Measurements from ENCODE around the gene ATOH7. TPM values are rescaled to one million over a fixed set of nuclear protein-coding genes. Genes with fewer than 3 reads are reported as not detected.

ATOH7 gene
- total and polyA plus RNA-seq, 4 donors, result 0.39 to 0.99 (median 0.92) TPM; not detected in 1

GRCh38 chr10:68239069-68239468, 7.2 kb upstream of the ATOH7 start:
- Histone ChIP-seq H3K9me3 (ENCODE audit: control insufficient read depth, insufficient read depth, low read length) (no peaks in the 10 kb centered on the region), H3K4me1 (ENCODE audit: control insufficient read depth, insufficient read depth, low read length) (peaks cover 4% of the 10 kb centered on the region), H3K4me3 (ENCODE audit: low read depth, low read length) (no peak overlapping the region), H3K27me3 (ENCODE audit: control insufficient read depth, insufficient read depth, low read length) (no peaks in the 10 kb centered on the region), H3K27ac (ENCODE audit: low read depth, low read length) (no peak overlapping the region), H3K36me3 (ENCODE audit: control insufficient read depth, insufficient read depth, low read length) (no peaks in the 10 kb centered on the region)
- 95% methylated on average over 2 of the region's 5 CpGs for WGBS (ENCODE audit: insufficient coverage)
- no peak for DNase-seq (ENCODE audit: low read depth in 4 of 6, low spot score in 6 of 6)

- H3K9me3 ChIP-seq (ENCODE audit: control insufficient read depth, insufficient read depth, low read length), result no peaks in the 10 kb centered on the region
- 94% methylated on average over 6 of the region's 6 CpGs for WGBS (ENCODE audit: insufficient coverage)
- no peaks in the 10 kb centered on the region for H3K27me3 ChIP-seq (ENCODE audit: control insufficient read depth, insufficient read depth, low read length)
- H3K4me3 ChIP-seq (ENCODE audit: low read depth, low read length), result no peak overlapping the region
- no peak overlapping the region for H3K27ac ChIP-seq (ENCODE audit: low read depth, low read length)
- no peak for DNase-seq (ENCODE audit: low read depth in 4 of 6, low spot score in 6 of 6)
- H3K36me3 ChIP-seq (ENCODE audit: control insufficient read depth, insufficient read depth, low read length), result no peaks in the 10 kb centered on the region
- H3K4me1 ChIP-seq (ENCODE audit: control insufficient read depth, insufficient read depth, low read length), result peaks cover 4% of the 10 kb centered on the region
Measured at GRCh38 chr10:68238371-68238770, 6.5 kb upstream of the ATOH7 start.

- DNase-seq (ENCODE audit: low read depth in 4 of 6, low spot score in 6 of 6), result no peak
- no peak overlapping the region for H3K27ac ChIP-seq (ENCODE audit: low read depth, low read length)
- no peaks in the 10 kb centered on the region for H3K9me3 ChIP-seq (ENCODE audit: control insufficient read depth, insufficient read depth, low read length)
- peaks cover 5% of the 10 kb centered on the region for H3K4me1 ChIP-seq (ENCODE audit: control insufficient read depth, insufficient read depth, low read length)
- no peaks in the 10 kb centered on the region for H3K36me3 ChIP-seq (ENCODE audit: control insufficient read depth, insufficient read depth, low read length)
- H3K27me3 ChIP-seq (ENCODE audit: control insufficient read depth, insufficient read depth, low read length), result no peaks in the 10 kb centered on the region
- WGBS (ENCODE audit: insufficient coverage), result 100% methylated on average over 1 of the region's 3 CpGs
- H3K4me3 ChIP-seq (ENCODE audit: low read depth, low read length), result no peak overlapping the region
Measured at GRCh38 chr10:68237173-68237572, 5.3 kb upstream of the ATOH7 start.

- Histone ChIP-seq H3K4me3 (ENCODE audit: low read depth, low read length) (no peak overlapping the region), H3K36me3 (ENCODE audit: control insufficient read depth, insufficient read depth, low read length) (no peaks in the 10 kb centered on the region), H3K9me3 (ENCODE audit: control insufficient read depth, insufficient read depth, low read length) (no peaks in the 10 kb centered on the region), H3K27me3 (ENCODE audit: control insufficient read depth, insufficient read depth, low read length) (no peaks in the 10 kb centered on the region), H3K27ac (ENCODE audit: low read depth, low read length) (no peak overlapping the region), H3K4me1 (ENCODE audit: control insufficient read depth, insufficient read depth, low read length) (peaks cover 12% of the 10 kb centered on the region)
- peak in 1 of 6 donors; percentile 62 for DNase-seq (ENCODE audit: low read depth in 4 of 6, low spot score in 6 of 6)
Measured at GRCh38 chr10:68235581-68235980, 3.7 kb upstream of the ATOH7 start.

GRCh38 chr10:68235111-68235510, 3.2 kb upstream of the ATOH7 start:
- H3K27ac ChIP-seq (ENCODE audit: low read depth, low read length), result no peak overlapping the region
- no peak overlapping the region for H3K4me3 ChIP-seq (ENCODE audit: low read depth, low read length)
- no peaks in the 10 kb centered on the region for H3K36me3 ChIP-seq (ENCODE audit: control insufficient read depth, insufficient read depth, low read length)
- no peaks in the 10 kb centered on the region for H3K27me3 ChIP-seq (ENCODE audit: control insufficient read depth, insufficient read depth, low read length)
- no CpG with 5 or more reads among the region's 2 CpGs for WGBS (ENCODE audit: insufficient coverage)
- no peaks in the 10 kb centered on the region for H3K9me3 ChIP-seq (ENCODE audit: control insufficient read depth, insufficient read depth, low read length)
- DNase-seq (ENCODE audit: low read depth in 4 of 6, low spot score in 6 of 6), result no peak
- H3K4me1 ChIP-seq (ENCODE audit: control insufficient read depth, insufficient read depth, low read length), result peaks cover 12% of the 10 kb centered on the region

GRCh38 chr10:68233046-68233445, 1.1 kb upstream of the ATOH7 start:
- Histone ChIP-seq H3K36me3 (ENCODE audit: control insufficient read depth, insufficient read depth, low read length) (no peaks in the 10 kb centered on the region), H3K9me3 (ENCODE audit: control insufficient read depth, insufficient read depth, low read length) (no peaks in the 10 kb centered on the region), H3K4me1 (ENCODE audit: control insufficient read depth, insufficient read depth, low read length) (peaks cover 7% of the 10 kb centered on the region), H3K27me3 (ENCODE audit: control insufficient read depth, insufficient read depth, low read length) (no peaks in the 10 kb centered on the region), H3K27ac (ENCODE audit: low read depth, low read length) (no peak overlapping the region), H3K4me3 (ENCODE audit: low read depth, low read length) (no peak overlapping the region)
- no CpG with 5 or more reads among the region's 3 CpGs for WGBS (ENCODE audit: insufficient coverage)
- no peak for DNase-seq (ENCODE audit: low read depth in 4 of 6, low spot score in 6 of 6)

GRCh38 chr10:68231106-68231816, 652 bp downstream of the ATOH7 start:
- Histone ChIP-seq H3K36me3 (ENCODE audit: control insufficient read depth, insufficient read depth, low read length) (no peaks in the 10 kb centered on the region), H3K27me3 (ENCODE audit: control insufficient read depth, insufficient read depth, low read length) (no peaks in the 10 kb centered on the region), H3K4me1 (ENCODE audit: control insufficient read depth, insufficient read depth, low read length) (peaks cover 7% of the 10 kb centered on the region), H3K9me3 (ENCODE audit: control insufficient read depth, insufficient read depth, low read length) (no peaks in the 10 kb centered on the region), H3K27ac (ENCODE audit: low read depth, low read length) (peak overlapping the region; percentile 87), H3K4me3 (ENCODE audit: low read depth, low read length) (peak overlapping the region; percentile 83)
- WGBS (ENCODE audit: insufficient coverage), result under 1% methylated on average over 74 of the region's 81 CpGs
- peak; percentile 60 to 94 (median 72) for DNase-seq (ENCODE audit: low read depth in 4 of 6, low spot score in 6 of 6)

GRCh38 chr10:68230268-68230667, 1.6 kb downstream of the ATOH7 start:
- WGBS (ENCODE audit: insufficient coverage), result no CpG with 5 or more reads among the region's 5 CpGs
- H3K9me3 ChIP-seq (ENCODE audit: control insufficient read depth, insufficient read depth, low read length), result no peaks in the 10 kb centered on the region
- H3K36me3 ChIP-seq (ENCODE audit: control insufficient read depth, insufficient read depth, low read length), result no peaks in the 10 kb centered on the region
- H3K27ac ChIP-seq (ENCODE audit: low read depth, low read length), result no peak overlapping the region
- DNase-seq (ENCODE audit: low read depth in 4 of 6, low spot score in 6 of 6), result no peak
- no peaks in the 10 kb centered on the region for H3K27me3 ChIP-seq (ENCODE audit: control insufficient read depth, insufficient read depth, low read length)
- H3K4me1 ChIP-seq (ENCODE audit: control insufficient read depth, insufficient read depth, low read length), result peaks cover 7% of the 10 kb centered on the region
- no peak overlapping the region for H3K4me3 ChIP-seq (ENCODE audit: low read depth, low read length)

GRCh38 chr10:68224810-68225209, 7.1 kb downstream of the ATOH7 start:
- no peak for DNase-seq (ENCODE audit: low read depth in 4 of 6, low spot score in 6 of 6)
- Histone ChIP-seq H3K4me1 (ENCODE audit: control insufficient read depth, insufficient read depth, low read length) (no peaks in the 10 kb centered on the region), H3K27me3 (ENCODE audit: control insufficient read depth, insufficient read depth, low read length) (no peaks in the 10 kb centered on the region), H3K27ac (ENCODE audit: low read depth, low read length) (no peak overlapping the region), H3K36me3 (ENCODE audit: control insufficient read depth, insufficient read depth, low read length) (no peaks in the 10 kb centered on the region), H3K4me3 (ENCODE audit: low read depth, low read length) (no peak overlapping the region), H3K9me3 (ENCODE audit: control insufficient read depth, insufficient read depth, low read length) (no peaks in the 10 kb centered on the region)

- H3K27ac ChIP-seq (ENCODE audit: low read depth, low read length), result no peak overlapping the region
- H3K9me3 ChIP-seq (ENCODE audit: control insufficient read depth, insufficient read depth, low read length), result no peaks in the 10 kb centered on the region
- H3K4me1 ChIP-seq (ENCODE audit: control insufficient read depth, insufficient read depth, low read length), result no peaks in the 10 kb centered on the region
- DNase-seq (ENCODE audit: low read depth in 4 of 6, low spot score in 6 of 6), result no peak
- H3K4me3 ChIP-seq (ENCODE audit: low read depth, low read length), result no peak overlapping the region
- no peaks in the 10 kb centered on the region for H3K27me3 ChIP-seq (ENCODE audit: control insufficient read depth, insufficient read depth, low read length)
- WGBS (ENCODE audit: insufficient coverage), result 75% methylated on average over 2 of the region's 3 CpGs
- H3K36me3 ChIP-seq (ENCODE audit: control insufficient read depth, insufficient read depth, low read length), result no peaks in the 10 kb centered on the region
Measured at GRCh38 chr10:68223535-68224165, 8.3 kb downstream of the ATOH7 start.
